ENCODE measurements around the gene DIS3L2.

GRCh38 chr2:232365621-232366321, 404.3 kb downstream of the DIS3L2 start:
- TF ChIP-seq TAF1 (IDR thresholded peaks at IDR 0.05; ENCODE audit: borderline replicate concordance, insufficient read depth, low read length), result no peak
- TF ChIP-seq SIN3A (IDR thresholded peaks at IDR 0.05; ENCODE audit: borderline replicate concordance, insufficient read depth, low read length), result no peak
- TF ChIP-seq REST (IDR thresholded peaks at IDR 0.05; ENCODE audit: insufficient read depth in 1 of 2, low read depth in 2 of 2, low read length in 2 of 2), result no peak
- no peak for TF ChIP-seq POLR2AphosphoS5 (IDR thresholded peaks at IDR 0.05; ENCODE audit: low read depth, low read length)

Measured in PFSK-1 (cell line).